ENCODE results near the gene BANF2.

DNA sequence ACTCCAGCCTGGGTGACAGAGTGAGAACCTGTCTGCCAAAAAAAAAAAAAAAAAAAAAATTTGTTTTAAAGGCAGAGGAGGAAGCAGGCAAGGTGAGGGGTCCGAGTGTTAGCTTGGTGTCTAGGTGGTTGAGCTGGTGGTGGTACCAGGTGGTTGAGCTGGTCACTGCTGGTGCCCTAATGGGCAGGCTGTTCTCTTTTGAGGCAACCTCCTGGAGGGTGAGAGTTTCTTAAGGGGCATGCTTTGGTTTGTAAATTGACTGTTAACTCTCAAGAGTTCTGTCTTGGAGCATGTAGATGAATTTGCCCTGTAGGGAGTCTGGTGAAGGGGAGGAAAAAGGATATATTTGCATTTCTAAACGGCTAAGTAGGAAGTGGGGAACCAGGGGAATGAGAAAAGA is 52.7 kb downstream of the BANF2 start:
- TF ChIP-seq POLR2A (IDR thresholded peaks at IDR 0.05; ENCODE audit: low read length) (no peak), GATA1 (IDR thresholded peaks at IDR 0.05; ENCODE audit: low read depth, low read length) (no peak)
